GM13976 (cell line): ENCODE data around the gene LDHB.
A peak's percentile ranks its signal among the peaks of the same experiment; 100 is the strongest.

Experiments
- DNase-seq: peaks from one replicate; pipeline ENCODE4 v3.0.0; 2012; ENCODE audit warnings: low spot score
- CTCF ChIP-seq: IDR thresholded peaks from 2 replicates; pipeline ENCODE4 v1.5.1; 2012; ENCODE audit warnings: borderline replicate concordance, mild to moderate bottlenecking; ENCODE audit not compliant: insufficient read depth; ENCODE audit errors: extremely low read depth, missing control alignments, control extremely low read depth
- in situ Hi-C: fragments of 300-500 bp; cut with MboI; formaldehyde crosslinking; loops from one replicate; pipeline ENCODE4 v1.12.0; 2022; ENCODE audit warnings: low sequenced_read_pairs, mixed read lengths, inconsistent platforms; ENCODE audit not compliant: unreplicated experiment

LDHB gene

GRCh38 chr12:21657326-21658077, at the start of gene LDHB:
LDHB (minus strand) TSS chr12:21657842; CDS start chr12:21654671, 3,171 bp downstream.
- in situ Hi-C loops, result no loop called here
- peak; percentile 93 for DNase-seq
- no peak for TF ChIP-seq CTCF

- in situ Hi-C loops, result no loop called here
- TF ChIP-seq CTCF, result no peak
- DNase-seq, result no peak
Measured at GRCh38 chr12:21704847-21705246, 47.2 kb upstream of the LDHB start.

- in situ Hi-C loops, result loop anchor here (25.0 kb wide), 2 partner anchors 388 to 762 kb away; no protein-coding TSS in a partner anchor
- no peak for DNase-seq
- TF ChIP-seq CTCF, result no peak
Measured at GRCh38 chr12:21699851-21700250, 42.2 kb upstream of the LDHB start.

GRCh38 chr12:21697904-21698630, 40.4 kb upstream of the LDHB start:
- peak; percentile 14 for TF ChIP-seq CTCF
- in situ Hi-C loops, result loop anchor here (25.0 kb wide), 2 partner anchors 386 to 764 kb away; no protein-coding TSS in a partner anchor
- peak; percentile 32 for DNase-seq

- DNase-seq, result no peak
- no peak for TF ChIP-seq CTCF
- in situ Hi-C loops, result loop anchor here (25.0 kb wide), 2 partner anchors 384 to 766 kb away; no protein-coding TSS in a partner anchor
Measured at GRCh38 chr12:21696625-21697024, 39.0 kb upstream of the LDHB start.

GRCh38 chr12:21695986-21696385, 38.3 kb upstream of the LDHB start:
- TF ChIP-seq CTCF, result no peak
- no peak for DNase-seq
- in situ Hi-C loops, result loop anchor here (25.0 kb wide), 2 partner anchors 384 to 766 kb away; no protein-coding TSS in a partner anchor
